SK-MEL-5 (cell line): ENCODE measurements around the gene URI1. TPM values are rescaled to one million over a fixed set of nuclear protein-coding genes. Genes with fewer than 3 reads are reported as not detected.
"Not testable (repeated sequence)": the region's sequence is repeated elsewhere in the genome, so short reads cannot be mapped to it uniquely, and the experiment has no call there.

Source experiments
- DNase-seq: peaks from one replicate; pipeline ENCODE4 v3.0.0-alpha.2; 2016; ENCODE audit warnings: low read depth, low spot score
- in situ Hi-C: cut with HindIII; loops from 2 replicates; pipeline ENCODE4 v1.10.0; 2016; ENCODE audit warnings: low sequenced_read_pairs, high pct_unique_total_duplicates, low pct_unique_long_range_greater_than_20kb
- total RNA-seq: library from RNA; depleted of rRNA; stranded (reverse); fragments of >200 nt; shearing (Covaris generic); gene quantifications from 2 replicates; pipeline ENCODE4 v1.2.3, GENCODE V29; 2014

Gene URI1
- total RNA-seq, 1 experiment from 2014 or later, result 72.9 TPM

- in situ Hi-C loops, result no loop called here
- no peak for DNase-seq
Observed at GRCh38 chr19:29962793-29963192, 20.8 kb downstream of the URI1 start.

DNA sequence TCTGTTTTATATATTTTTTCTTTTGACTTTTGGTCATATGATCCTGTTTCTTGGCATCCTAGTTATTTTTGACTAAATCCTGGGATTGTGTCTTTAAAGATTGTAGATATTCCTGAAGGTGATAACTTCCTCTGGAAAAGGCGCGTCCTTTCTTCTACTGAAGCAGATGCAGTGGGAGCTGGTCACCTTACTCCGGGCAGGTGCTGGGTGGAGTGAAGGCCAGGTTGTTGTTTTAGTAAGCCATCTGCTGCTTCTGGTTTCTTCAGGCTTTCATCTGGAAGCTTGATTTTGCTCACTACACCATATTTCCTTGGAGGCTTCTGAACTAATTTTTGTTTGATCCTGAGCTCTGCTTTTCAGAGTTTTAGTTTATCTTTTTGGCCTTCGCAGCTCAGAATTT is 21.5 kb downstream of the URI1 start:
- in situ Hi-C loops, result no loop called here
- DNase-seq, result no peak

- DNase-seq, result no peak
- in situ Hi-C loops, result no loop called here
Observed at GRCh38 chr19:29964171-29964570, 22.1 kb downstream of the URI1 start.

DNA sequence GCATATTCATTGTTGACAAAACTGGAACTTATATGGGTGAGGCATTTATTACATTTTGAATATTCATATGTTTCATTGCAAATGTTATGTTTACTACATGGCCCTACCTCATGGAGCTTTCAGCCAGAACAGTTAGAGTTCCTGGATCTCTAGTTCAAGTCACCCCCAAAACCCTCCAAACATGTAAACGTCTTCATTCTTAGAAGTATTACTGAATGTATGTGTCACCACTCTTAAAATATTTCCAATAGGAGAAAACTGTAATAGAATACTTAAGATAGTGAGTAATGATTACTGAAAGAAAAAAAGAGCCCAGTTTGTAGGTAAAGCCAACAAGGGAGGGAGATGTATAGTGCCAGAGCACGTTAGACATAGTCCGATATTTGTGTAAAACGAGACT is 23.5 kb downstream of the URI1 start:
- no peak for DNase-seq
- in situ Hi-C loops, result no loop called here

- DNase-seq, in situ Hi-C loops: not testable (repeated sequence)
Observed at GRCh38 chr19:29966142-29966541, 24.1 kb downstream of the URI1 start.

DNA sequence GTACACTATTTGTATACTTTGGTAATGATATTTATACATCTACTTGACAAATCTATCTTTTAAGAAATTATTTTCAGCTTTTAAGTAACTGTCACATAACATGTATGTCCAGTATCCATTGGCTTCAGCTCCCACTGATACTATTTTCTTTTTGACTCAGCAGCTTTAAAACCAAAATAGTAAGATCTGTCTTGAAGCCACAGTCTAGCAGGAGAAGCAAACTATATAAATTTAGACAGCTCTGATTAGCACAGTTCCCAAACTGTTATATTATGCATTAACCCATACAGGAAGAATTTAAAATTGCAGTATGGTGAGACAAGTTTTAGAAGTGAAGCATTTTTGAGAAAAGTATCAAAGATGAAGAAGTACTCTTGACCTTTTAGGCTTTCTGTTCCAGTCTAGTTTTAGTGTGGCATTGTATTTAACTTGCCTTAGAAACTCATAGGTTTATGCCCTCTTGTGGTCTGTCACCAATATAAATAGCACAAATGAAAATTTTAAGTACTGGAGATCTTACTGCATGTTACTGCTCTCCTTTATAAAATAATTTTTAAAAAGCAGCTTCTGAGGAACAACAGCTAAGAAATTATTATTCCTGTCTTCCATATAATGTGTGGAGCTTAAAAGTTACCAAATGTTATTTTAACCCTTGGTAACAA is 24.7 kb downstream of the URI1 start:
- in situ Hi-C loops, result no loop called here
- DNase-seq, result peak; percentile 36

GRCh38 chr19:29967623-29968022 is 25.6 kb downstream of the URI1 start:
- peak; percentile 57 for DNase-seq
- in situ Hi-C loops, result no loop called here

GRCh38 chr19:29969891-29970290 is 27.9 kb downstream of the URI1 start:
- no peak for DNase-seq
- in situ Hi-C loops, result no loop called here

DNA sequence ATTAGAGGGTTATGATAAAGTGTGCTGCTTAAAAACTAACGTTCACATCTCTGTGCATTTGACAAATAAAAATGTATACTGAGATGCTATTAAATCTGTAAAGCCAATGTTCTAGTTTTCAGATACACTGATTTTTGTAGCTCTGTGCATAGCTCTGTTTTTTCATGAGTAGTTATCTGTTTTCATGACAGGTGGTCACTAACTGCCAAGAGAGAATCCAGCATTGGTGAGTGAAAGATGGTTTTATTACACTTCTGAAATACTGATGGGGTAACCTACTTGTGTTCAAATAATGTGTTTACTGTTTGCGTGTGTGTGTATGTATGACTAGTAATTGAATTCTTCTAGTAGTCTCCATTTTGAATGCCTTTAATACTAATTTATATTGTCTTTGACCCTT is 29.0 kb downstream of the URI1 start:
- DNase-seq, result no peak

DNA sequence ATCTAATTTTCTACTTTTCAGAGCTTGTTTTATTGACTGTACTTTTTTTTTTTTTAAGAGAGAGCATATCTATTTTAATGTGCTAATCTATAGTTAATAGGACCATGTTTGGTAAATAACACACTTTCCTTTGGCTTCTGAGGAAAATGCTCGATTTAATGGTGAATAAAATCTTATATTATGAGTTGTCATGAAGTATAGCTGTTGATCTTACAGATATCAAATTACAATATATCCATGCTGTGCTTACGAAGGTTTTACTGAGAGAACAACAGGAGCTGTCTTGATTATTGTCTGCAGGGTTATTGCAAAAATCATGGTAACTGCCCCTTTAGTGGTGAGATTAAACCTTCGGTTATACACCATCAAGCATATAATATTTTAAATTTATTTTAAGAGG is 29.6 kb downstream of the URI1 start:
- in situ Hi-C loops, result no loop called here
- DNase-seq, result no peak

More for the DNA sequence above, 29.0 kb downstream of the URI1 start:
- in situ Hi-C loops, result no loop called here

DNA sequence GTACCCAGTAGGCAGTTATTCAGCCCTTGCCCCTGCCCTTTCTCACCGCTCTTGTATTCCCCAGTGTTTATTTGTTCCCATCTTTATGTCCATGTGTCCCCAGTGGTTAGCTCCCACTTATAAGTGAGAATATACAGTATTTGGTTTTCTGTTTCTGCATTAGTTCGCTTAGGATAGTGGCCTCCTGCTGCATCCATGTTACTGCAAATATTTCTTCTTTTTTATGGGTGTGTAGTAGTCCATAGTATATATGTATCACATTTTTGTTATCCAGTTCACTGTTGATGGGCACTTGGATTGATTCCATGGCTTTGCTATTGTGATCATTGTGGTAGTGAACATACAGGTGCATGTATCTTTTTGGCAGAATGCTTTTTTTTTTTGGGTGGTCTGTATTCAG is 32.7 kb downstream of the URI1 start:
- in situ Hi-C loops, result no loop called here
- DNase-seq, result no peak

DNA sequence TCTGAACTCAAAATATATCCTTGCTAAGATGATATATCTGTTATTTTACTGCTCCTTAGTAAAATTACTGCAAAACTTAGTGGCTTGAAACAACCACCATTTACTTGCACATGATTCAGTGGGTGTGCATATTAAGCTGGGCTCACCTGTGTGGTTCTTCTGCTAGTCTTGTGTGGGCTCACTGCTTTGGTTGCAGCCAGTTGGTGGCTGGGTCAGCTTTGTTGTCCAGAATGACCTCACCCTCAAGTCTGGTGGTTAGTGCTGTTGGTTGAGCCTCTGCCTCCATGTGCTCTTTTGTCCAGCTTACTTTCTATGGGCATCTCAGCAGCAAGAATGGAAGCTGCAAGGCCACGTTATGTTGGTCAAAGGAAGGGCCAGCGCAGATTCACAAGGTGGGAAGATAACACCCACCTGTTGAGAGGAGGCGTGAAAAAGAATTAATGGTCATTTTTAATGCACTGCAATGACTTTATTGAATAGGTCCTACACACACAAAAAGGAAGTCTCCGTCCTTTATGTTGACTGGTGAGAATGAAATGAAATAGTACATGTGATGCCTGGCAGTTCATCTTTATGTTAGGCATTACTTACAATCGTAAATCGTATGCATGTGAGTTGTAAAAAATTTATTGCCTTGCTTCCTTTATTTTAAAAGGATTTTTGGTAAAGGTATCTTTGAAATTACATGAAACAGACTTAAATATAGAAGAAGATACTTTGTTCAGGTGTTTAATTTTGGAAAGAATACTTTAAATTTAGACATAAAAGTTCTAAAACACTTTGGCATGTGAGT is 34.3 kb downstream of the URI1 start:
- no peak for DNase-seq
- in situ Hi-C loops, result no loop called here

GRCh38 chr19:29978080-29978479 is 36.0 kb downstream of the URI1 start:
- DNase-seq, result no peak
- in situ Hi-C loops, result no loop called here

DNA sequence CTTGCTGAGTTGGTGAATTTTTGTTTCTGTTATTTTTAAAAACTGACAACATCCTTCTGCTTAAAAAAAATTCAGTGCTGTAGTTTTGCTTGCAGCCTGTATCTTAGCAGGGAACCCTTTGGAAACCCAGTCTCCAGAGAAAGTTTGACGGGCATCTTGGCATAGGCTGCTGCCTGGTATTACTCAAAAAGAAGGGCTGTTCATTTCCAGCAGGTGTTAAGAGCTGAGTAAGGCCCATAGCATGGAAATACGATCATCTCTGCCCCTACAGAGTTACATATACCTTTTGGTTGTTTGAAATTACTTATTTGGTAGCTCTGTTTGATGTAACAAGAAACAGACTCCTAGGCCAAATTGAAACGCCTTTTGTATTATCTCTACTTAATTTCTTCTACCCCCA is 41.5 kb downstream of the URI1 start:
- DNase-seq, result no peak
- in situ Hi-C loops, result no loop called here

DNA sequence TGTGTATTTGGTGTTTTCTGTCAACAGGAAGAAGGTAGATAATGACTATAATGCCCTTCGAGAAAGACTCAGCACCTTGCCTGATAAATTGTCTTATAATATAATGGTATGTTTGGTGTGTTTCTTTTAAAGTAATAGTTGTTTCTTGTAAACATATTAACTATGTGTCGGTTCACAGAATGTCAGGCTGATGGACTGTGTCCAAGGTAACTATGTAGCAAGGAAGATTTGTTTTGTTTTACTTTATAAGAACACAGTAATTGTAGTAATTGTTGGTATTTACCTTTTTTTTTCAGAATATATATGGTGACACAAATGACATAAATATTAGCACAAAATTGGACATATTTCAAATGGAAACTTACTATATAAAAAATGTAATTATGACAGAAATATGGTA is 43.2 kb downstream of the URI1 start:
- in situ Hi-C loops, result no loop called here

DNA sequence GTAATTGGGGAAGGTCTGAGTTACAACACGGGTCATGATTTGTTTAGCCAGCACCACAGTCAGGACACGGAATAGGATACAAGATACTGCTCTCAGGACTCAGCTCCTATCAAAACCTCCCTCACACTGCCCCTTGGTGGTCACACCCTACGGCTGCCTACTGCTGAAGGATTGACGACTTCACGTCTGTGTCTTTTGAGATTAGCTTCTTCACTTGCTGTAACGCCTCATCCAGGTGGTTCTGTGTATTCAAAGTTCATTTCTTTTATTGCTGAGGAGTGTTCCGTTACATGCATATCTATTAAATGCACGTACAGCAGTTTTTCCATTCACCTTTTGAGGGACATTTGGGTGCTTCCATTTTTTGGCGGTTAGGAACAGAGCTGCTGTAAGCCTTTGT is 46.3 kb downstream of the URI1 start:
- DNase-seq, result peak; percentile 11
- in situ Hi-C loops, result no loop called here

More for the DNA sequence above, 43.2 kb downstream of the URI1 start:
- no peak for DNase-seq

DNA sequence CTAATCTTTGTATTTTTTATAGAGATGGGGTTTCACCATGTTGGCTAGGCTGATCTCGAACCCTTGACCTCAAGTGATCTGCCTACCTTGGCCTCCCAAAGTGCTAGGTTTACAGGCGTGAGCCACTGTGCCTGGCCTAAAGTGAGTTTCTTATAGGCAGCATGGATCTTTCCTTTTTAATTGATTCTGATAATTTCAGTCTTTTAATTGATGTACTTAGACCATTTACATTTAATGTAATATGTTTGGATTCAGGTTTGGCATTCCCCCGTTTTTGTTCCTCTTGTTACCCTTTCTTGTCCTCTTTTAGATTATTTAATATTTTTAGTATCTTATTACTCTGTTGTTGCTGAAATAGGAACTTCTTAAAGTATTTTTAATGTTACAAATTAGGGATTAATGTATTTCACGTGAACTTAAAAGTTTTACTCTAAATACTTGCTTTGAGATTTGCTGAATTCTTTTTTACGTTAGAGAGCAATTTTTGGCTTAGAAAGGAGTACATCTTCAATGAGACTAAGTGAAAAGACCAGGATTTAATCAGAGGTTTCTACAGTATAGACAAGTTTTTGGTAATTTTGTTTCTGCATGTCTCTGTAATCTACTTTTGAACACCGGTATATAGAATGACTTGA is 50.3 kb downstream of the URI1 start:
- no peak for DNase-seq
- in situ Hi-C loops, result no loop called here

DNA sequence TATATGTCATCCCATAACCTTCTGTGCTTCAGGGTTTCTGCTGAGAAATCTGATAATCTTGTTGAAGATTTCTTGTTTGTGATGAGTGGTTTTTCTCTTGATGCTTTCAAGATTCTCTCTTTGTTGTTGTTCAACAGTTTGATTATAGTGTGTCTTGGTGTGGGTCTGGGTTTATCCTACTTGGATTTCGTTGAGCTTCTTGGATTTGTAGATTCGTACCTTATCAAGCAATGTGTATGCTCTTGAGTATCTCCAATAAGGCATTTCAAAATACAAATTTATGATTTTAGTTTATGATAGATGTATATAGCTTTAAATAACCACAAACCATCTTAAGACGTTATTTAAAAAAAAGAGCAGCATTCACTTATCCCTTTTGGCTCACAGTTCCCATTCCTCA is 57.5 kb downstream of the URI1 start:
- DNase-seq, result no peak
- in situ Hi-C loops, result no loop called here

GRCh38 chr19:30000862-30001261 is 58.8 kb downstream of the URI1 start:
- in situ Hi-C loops, result no loop called here
- no peak for DNase-seq
